Activated CD8-positive, alpha-beta memory T cell treated with anti-CD3 and anti-CD28 coated beads, Interleukin-2, amount 50 U/mL, for 48 hours (primary cell): ENCODE results near the gene TIMP2.

ENCODE experiments used
- DNase-seq: peaks from one replicate; pipeline ENCODE4 v3.0.0-alpha.2; 2020

The TIMP2 gene

GRCh38 chr17:78804777-78805176 lies 120.4 kb downstream of the TIMP2 start:
- DNase-seq, result no peak

- no peak for DNase-seq
Measured at GRCh38 chr17:78803186-78803845, 121.9 kb downstream of the TIMP2 start.
